Suprapubic skin (tissue), 4 donors: ENCODE measurements around the gene TIE1. TPM values are rescaled to one million over a fixed set of nuclear protein-coding genes. Genes with fewer than 3 reads are reported as not detected.

Source experiments
- DNase-seq, 2 donors: peaks; one replicate each; pipeline ENCODE4 v3.0.0-alpha.2; 2019; ENCODE audit warnings: low spot score in 2 of 2
- H3K27ac ChIP-seq: fragments of 200-600 bp; sonication (generic); one replicate; pipeline ENCODE4 v1.5.1; 2019
- H3K27me3 ChIP-seq: fragments of 200-600 bp; sonication (generic); one replicate; pipeline ENCODE4 v1.5.1; 2019
- H3K36me3 ChIP-seq: fragments of 200-600 bp; sonication (generic); one replicate; pipeline ENCODE4 v1.5.1; 2019
- H3K4me1 ChIP-seq: fragments of 200-600 bp; sonication (generic); one replicate; pipeline ENCODE4 v1.5.1; 2019
- H3K4me3 ChIP-seq: fragments of 200-600 bp; sonication (generic); one replicate; pipeline ENCODE4 v1.5.1; 2019; ENCODE audit warnings: mild to moderate bottlenecking
- H3K9me3 ChIP-seq: fragments of 200-600 bp; sonication (generic); one replicate; pipeline ENCODE4 v1.5.1; 2019
- CTCF ChIP-seq, 2 donors: fragments of 200-600 bp in 1 of 2; fragments of 450-650 bp in 1 of 2; sonication (generic) in 1 of 2; IDR thresholded peaks; one replicate each; pipeline ENCODE4 v1.5.1; 2016 to 2019; ENCODE audit warnings: antibody characterized with exemption in 2 of 2, mild to moderate bottlenecking in 1 of 2, moderate library complexity in 1 of 2
- EP300 ChIP-seq: sonication (generic); formaldehyde crosslinking; IDR thresholded peaks from one replicate; pipeline ENCODE4 v1.6.1; 2017; ENCODE audit warnings: antibody characterized with exemption
- POLR2A ChIP-seq, 2 donors: fragments of 450-650 bp; IDR thresholded peaks; one replicate each; pipeline ENCODE4 v1.6.1; 2017; ENCODE audit warnings: antibody characterized with exemption in 2 of 2, mild to moderate bottlenecking in 2 of 2, moderate library complexity in 2 of 2
- POLR2AphosphoS5 ChIP-seq, 3 donors: sonication (generic); formaldehyde crosslinking; IDR thresholded peaks; one replicate each; pipeline ENCODE4 v1.6.1; 2017; ENCODE audit warnings: antibody characterized with exemption in 3 of 3
- WGBS: methylation state at CpG from one replicate; pipeline ENCODE4 v1.1.5; 2018; 5-methylcytosine and 5-hydroxymethylcytosine counted together
- total RNA-seq, 4 donors: library from RNA; depleted of rRNA; stranded (reverse); fragments of >200 nt; gene quantifications; one replicate each; pipeline ENCODE4 v1.1.0, GENCODE V29; 2016

The TIE1 gene
- total RNA-seq, 4 donors from 2014 or later = 5.4 to 19.0 (median 11.3) TPM

DNA sequence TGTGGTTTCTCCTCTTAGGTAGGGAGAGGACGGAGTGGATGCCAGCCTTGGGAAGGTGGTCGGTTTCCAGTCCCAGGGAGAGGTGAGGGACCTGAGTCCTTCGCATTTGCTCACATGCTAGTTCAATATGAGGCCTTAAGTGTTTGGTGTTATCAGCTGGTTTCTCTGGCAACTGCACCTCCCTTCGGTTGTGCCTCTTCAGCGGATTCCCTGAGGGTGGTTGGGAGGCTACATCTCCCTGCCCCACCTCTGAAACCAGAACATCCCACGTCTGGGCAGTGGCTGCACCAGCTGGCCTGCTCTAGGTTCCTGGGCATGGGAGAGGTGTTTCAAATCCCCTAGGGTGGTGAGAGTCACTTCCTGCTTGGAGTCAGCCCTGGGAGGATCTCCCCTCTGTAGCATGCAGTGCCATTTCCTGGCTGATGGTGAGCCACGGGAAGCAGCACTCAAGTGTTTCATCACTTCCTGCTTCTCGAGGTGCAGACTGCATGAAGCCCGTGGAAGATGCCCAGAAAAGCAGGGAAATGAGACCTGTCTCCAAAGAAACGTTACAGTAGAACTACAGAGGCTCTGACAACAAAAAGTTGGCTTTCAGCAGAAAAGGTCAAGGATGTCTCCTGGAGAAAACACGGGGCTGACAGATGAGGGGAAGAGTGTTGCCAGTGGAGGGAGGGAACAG lies 26.5 kb upstream of the TIE1 start:
- Histone ChIP-seq H3K27ac (no peak overlapping the region), H3K9me3 (no peaks in the 10 kb centered on the region), H3K27me3 (peaks cover 6% of the 10 kb centered on the region), H3K4me3 (no peak overlapping the region), H3K4me1 (peaks cover 17% of the 10 kb centered on the region), H3K36me3 (no peaks in the 10 kb centered on the region)
- 25% methylated on average over 6 of the region's 11 CpGs for WGBS
- DNase-seq = peak; percentile 53 to 57
- TF ChIP-seq POLR2AphosphoS5 (IDR thresholded peaks at IDR 0.05) = no peak
- no peak for TF ChIP-seq EP300
- TF ChIP-seq POLR2A (IDR thresholded peaks at IDR 0.05) = no peak
- TF ChIP-seq CTCF (IDR thresholded peaks at IDR 0.05) = no peak

- no peak for TF ChIP-seq CTCF (IDR thresholded peaks at IDR 0.05)
- TF ChIP-seq POLR2AphosphoS5 (IDR thresholded peaks at IDR 0.05) = no peak
- TF ChIP-seq POLR2A (IDR thresholded peaks at IDR 0.05) = no peak
- TF ChIP-seq EP300 = no peak
- peaks cover 6% of the 10 kb centered on the region for H3K27me3 ChIP-seq
- 81% methylated on average over 8 of the region's 8 CpGs for WGBS
- H3K4me3 ChIP-seq = no peak overlapping the region
- H3K36me3 ChIP-seq = no peaks in the 10 kb centered on the region
- H3K27ac ChIP-seq = no peak overlapping the region
- H3K4me1 ChIP-seq = peaks cover 17% of the 10 kb centered on the region
- no peaks in the 10 kb centered on the region for H3K9me3 ChIP-seq
- peak; percentile 36 to 69 for DNase-seq
Observed at GRCh38 chr1:43274804-43275180, 26.0 kb upstream of the TIE1 start.

GRCh38 chr1:43275826-43276620 lies 24.8 kb upstream of the TIE1 start:
- H3K27ac ChIP-seq = no peak overlapping the region
- DNase-seq = peak; percentile 27 to 58
- H3K9me3 ChIP-seq = no peaks in the 10 kb centered on the region
- TF ChIP-seq POLR2A (IDR thresholded peaks at IDR 0.05) (no peak), EP300 (no peak), POLR2AphosphoS5 (IDR thresholded peaks at IDR 0.05) (no peak), CTCF (IDR thresholded peaks at IDR 0.05) (no peak)
- WGBS = 81% methylated on average over 12 of the region's 12 CpGs
- H3K36me3 ChIP-seq = no peaks in the 10 kb centered on the region
- peaks cover 3% of the 10 kb centered on the region for H3K27me3 ChIP-seq
- no peak overlapping the region for H3K4me3 ChIP-seq
- H3K4me1 ChIP-seq = peaks cover 6% of the 10 kb centered on the region

- peak; percentile 52 to 56 for DNase-seq
Observed at GRCh38 chr1:43276673-43277072, 24.1 kb upstream of the TIE1 start.

More at GRCh38 chr1:43276673-43277072, 24.1 kb upstream of the TIE1 start:
- Histone ChIP-seq H3K9me3 (no peaks in the 10 kb centered on the region), H3K27me3 (no peaks in the 10 kb centered on the region), H3K4me3 (no peak overlapping the region), H3K27ac (no peak overlapping the region), H3K4me1 (peaks cover 3% of the 10 kb centered on the region), H3K36me3 (no peaks in the 10 kb centered on the region)
- WGBS = 72% methylated on average over 7 of the region's 7 CpGs
- TF ChIP-seq CTCF (IDR thresholded peaks at IDR 0.05) (no peak), EP300 (no peak), POLR2A (IDR thresholded peaks at IDR 0.05) (no peak), POLR2AphosphoS5 (IDR thresholded peaks at IDR 0.05) (no peak)
